GM23338 (cell line): ENCODE data around the gene PCDHAC2.

Source experiments
- EZH2 ChIP-seq: fragments of 200-600 bp; sonication (generic); IDR thresholded peaks from one replicate; pipeline ENCODE4 v1.8.0; 2017; ENCODE audit warnings: antibody characterized with exemption, mild to moderate bottlenecking, low read depth; ENCODE audit not compliant: unreplicated experiment
- EZH2phosphoT487 ChIP-seq: fragments of 200-600 bp; sonication (generic); IDR thresholded peaks from one replicate; pipeline ENCODE4 v1.8.1; 2018; ENCODE audit warnings: antibody characterized with exemption; ENCODE audit not compliant: unreplicated experiment
- JUNB ChIP-seq: IDR thresholded peaks from one replicate; pipeline ENCODE4 v1.6.1; 2016; ENCODE audit warnings: antibody characterized with exemption; ENCODE audit not compliant: unreplicated experiment
- TF ChIP-seq, protein P1 (sequence below), 2 experiments: fragments of 200-600 bp in 1 of 2; sonication (generic) in 1 of 2; conservative IDR thresholded peaks; 2 replicates each; pipeline versions ENCODE4 v1.5.1 to v1.6.1; 2016 to 2017; ENCODE audit warnings: antibody characterized with exemption in 2 of 2, low read depth in 2 of 2, mild to moderate bottlenecking in 2 of 2, moderate library complexity in 1 of 2

DNA sequence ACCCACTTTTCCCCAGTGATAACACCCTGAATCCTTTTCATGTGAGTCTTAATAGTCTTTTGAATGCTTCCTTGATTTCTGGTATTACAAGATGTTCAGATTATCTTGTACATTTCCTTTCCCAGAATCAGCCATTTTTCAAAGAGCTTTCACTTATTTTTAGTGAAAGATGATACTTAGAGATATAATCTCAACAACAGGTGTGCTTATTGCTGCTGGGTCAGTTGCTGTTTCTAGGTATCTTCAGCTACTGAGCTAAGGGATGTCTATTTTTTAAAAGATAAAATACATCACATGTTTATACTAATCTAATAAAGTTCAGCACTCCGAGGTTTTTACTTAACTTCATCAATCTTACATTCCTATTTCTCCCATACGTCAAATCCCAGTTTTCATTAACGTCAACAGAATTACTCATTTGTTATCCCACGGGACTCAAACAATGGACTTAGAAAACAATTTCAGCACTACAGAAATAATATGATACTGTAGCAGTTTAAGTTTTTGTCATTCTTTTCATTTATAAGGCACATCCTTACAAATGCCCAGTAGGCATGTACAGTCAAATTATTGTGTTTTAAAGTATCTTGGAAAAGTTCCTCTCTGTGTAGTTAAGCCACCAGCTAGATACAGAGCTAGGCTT lies 31.2 kb upstream of the PCDHAC2 start:
- TF ChIP-seq, protein P1, sequence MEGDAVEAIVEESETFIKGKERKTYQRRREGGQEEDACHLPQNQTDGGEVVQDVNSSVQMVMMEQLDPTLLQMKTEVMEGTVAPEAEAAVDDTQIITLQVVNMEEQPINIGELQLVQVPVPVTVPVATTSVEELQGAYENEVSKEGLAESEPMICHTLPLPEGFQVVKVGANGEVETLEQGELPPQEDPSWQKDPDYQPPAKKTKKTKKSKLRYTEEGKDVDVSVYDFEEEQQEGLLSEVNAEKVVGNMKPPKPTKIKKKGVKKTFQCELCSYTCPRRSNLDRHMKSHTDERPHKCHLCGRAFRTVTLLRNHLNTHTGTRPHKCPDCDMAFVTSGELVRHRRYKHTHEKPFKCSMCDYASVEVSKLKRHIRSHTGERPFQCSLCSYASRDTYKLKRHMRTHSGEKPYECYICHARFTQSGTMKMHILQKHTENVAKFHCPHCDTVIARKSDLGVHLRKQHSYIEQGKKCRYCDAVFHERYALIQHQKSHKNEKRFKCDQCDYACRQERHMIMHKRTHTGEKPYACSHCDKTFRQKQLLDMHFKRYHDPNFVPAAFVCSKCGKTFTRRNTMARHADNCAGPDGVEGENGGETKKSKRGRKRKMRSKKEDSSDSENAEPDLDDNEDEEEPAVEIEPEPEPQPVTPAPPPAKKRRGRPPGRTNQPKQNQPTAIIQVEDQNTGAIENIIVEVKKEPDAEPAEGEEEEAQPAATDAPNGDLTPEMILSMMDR (conservative IDR thresholded peaks at IDR 0.05; ENCODE audit: low read depth in 2 of 2), result no peak
- TF ChIP-seq JUNB (no peak), EZH2phosphoT487 (no peak), EZH2 (no peak)
